HG03108 (cell line): ENCODE data around the gene TMEM163.
"Not testable (repeated sequence)": the region's sequence is repeated elsewhere in the genome, so short reads cannot be mapped to it uniquely, and the experiment has no call there.

Experiments
- ATAC-seq: cut with Tn5 transposase; IDR thresholded peaks from one replicate; pipeline ENCODE4 v1.9.1; 2021; ENCODE audit warnings: moderate library complexity; ENCODE audit not compliant: unreplicated experiment

The TMEM163 gene

GRCh38 chr2:134665727-134666506, 52.9 kb downstream of the TMEM163 start:
- no peak for ATAC-seq

GRCh38 chr2:134663451-134664450, 55.0 kb downstream of the TMEM163 start:
- no peak for ATAC-seq

DNA sequence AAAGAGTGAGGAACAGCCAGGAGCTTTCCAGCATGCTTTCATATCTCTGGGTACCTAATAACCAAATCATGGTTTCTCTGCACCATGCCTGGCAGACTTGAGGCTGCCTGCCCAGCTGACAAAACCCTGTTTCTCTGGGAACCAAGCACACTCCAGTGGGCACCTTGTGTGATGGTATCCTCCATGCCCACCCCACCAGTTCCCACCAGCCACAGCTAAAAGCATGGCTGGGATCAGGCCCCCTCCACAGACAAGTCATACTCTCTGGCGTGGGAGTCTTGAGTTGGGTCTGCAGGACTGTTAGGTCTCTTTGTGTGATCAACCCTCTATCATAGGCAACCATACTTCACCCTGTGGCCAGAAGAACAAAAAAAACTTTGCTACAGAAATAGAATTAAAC, 56.0 kb downstream of the TMEM163 start:
- no peak for ATAC-seq

GRCh38 chr2:134660626-134661402, 58.0 kb downstream of the TMEM163 start:
- no peak for ATAC-seq

DNA sequence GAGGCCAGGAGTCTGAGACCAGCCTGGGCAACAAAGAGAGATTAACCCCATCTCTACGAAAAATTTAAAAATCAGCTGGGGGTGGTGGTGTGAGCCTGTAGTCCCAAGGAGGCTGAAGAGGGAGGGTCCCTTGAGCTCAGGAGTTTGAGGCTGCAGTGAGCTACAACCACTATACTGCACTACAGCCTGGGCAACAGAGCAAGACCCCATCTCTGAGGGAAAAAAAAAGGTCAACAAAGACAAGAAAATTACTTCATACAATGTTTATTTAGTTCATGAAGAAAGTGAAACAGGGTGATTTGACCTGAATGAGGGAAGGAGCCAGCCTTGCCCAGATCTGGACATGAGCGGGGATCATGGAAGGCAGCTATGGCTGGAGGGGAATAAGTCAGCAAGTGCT, 59.1 kb downstream of the TMEM163 start:
- no peak for ATAC-seq

GRCh38 chr2:134657650-134658250, 61.0 kb downstream of the TMEM163 start:
- ATAC-seq, result no peak

- ATAC-seq, result not testable (repeated sequence)
Measured at GRCh38 chr2:134656391-134656790, 62.4 kb downstream of the TMEM163 start.

GRCh38 chr2:134648586-134648985, 70.2 kb downstream of the TMEM163 start:
- ATAC-seq, result no peak

DNA sequence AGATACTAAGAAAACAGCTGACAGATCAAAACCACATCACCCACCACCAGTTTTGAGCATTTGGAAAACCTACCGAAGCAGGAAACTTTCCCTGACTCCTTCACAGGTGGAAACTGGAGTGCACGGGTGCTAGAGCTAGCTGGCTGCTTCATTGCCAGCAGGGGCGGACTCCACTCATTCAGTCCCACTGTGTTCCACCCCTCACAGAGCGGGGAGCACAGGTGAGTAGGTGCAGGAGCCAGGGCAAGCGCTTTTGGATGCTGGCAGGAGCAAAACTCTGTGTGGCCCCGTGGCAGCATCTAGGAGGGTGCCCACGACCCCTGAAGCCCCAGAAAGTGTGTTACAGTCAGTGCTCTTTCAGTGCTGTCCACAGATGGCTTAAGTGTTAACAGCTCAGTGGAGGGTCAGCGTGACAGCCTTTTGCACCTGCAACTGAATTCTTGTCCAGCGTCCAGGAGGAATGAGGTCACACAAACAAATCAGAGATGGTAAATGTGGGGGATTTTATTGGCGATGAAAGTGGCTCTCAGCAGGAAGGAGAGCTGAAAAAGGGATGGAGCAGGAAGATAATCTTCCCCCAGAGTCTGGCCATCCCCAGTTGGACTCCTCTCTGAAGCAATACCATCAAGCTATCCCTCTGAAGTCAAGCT, 71.1 kb downstream of the TMEM163 start:
- no peak for ATAC-seq

DNA sequence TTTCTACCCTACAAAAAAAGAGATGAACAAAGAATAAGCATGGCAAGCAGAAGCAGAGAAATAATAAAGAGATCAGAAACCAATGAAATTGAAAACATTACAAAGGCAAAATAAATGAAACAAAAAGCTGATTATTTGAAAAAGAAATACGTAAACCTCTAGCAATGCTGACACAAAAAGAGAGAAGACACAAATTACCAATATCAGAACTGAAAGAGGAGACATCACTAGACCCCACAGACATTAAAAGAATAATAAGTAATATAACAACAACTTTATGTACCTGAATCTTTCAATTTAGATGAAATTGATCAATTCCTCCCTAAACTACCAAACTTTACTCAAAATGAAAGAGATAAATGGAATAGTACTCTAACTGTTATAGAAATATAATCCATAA, 75.9 kb downstream of the TMEM163 start:
- no peak for ATAC-seq

GRCh38 chr2:134640494-134640893, 78.3 kb downstream of the TMEM163 start:
- ATAC-seq, result no peak

DNA sequence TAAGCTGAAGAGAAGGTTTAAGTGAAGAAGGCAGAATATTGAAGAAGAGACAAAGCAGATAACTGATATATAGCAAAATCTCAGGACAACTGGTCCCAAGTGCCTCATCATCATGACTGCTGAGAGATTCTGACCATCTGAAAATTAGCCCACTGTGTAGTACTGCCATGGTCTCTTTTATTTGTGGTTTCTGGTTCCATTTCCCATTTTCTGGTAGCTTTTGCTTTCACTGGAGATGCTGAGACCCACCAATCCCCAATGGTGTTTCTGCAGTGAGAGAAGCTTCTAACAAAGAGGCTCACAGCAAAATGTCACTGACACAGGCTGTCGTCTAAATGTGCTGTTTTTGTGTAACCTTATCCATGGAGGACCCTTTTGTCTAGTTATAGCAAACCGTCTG, 79.5 kb downstream of the TMEM163 start:
- ATAC-seq, result no peak

- no peak for ATAC-seq
Measured at GRCh38 chr2:134636714-134637113, 82.1 kb downstream of the TMEM163 start.

DNA sequence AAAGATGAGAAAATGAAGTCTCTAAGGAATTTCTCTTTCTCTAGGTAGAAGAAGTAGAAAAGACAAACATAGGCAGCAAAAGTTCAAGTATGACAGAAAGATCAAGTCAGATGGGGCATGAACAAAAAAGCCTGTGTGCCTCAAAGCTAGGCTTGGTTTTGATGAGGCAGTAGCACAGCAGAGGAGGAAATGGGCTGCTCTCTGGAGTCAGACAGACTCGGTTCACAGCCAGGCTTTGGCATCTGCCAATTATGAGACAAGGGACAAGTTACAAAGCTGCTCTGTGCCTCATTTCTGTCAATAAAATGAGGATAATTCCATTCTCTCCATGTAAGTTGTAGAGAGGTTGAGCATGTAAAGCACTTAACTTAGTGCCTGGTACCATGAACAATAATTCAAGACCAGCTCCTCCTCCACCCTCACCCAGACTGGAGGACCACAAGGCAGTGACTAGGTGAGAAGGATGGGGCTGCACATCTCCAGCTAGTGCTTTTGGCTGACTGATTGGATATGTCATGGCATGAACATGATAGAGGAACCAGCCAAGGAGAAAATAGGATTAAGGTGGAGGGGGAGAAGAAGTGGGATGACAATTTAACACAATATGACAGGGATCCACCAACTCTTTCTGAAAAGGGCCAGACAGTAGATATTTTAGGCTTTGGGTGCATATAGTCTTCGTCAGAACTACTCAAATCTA, 84.6 kb downstream of the TMEM163 start:
- no peak for ATAC-seq

DNA sequence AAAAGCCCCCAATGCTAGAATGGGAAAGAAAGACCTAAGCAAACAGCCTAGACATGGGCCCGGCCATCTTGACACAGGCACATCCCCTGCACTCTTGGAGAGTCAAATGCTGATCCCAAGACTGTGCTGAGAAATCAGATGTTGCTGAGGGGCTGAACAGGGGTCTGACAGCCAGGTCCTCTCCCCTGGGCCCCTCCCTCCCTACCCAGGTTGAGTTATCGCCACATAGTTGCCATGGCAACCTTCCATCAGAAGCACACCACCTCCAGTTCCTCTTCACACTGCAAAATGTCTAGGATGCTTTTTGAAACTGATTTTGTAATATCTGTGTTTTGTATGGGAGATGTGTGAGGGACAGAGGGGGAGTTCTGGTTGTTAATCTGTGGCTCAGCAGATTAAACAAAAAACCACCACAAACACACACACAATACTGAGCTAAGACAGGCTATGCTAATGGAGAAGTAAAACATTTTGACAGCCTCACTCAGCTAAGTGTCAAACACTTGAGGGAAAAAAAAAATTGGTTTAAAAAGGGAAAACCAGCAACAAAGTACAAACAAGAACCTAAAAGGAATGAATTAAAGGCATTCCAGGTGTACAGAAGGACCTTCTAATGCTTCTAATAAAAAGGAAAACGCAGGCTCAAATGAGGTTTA, 88.2 kb downstream of the TMEM163 start:
- no peak for ATAC-seq

GRCh38 chr2:134628453-134628852, 90.3 kb downstream of the TMEM163 start:
- no peak for ATAC-seq

DNA sequence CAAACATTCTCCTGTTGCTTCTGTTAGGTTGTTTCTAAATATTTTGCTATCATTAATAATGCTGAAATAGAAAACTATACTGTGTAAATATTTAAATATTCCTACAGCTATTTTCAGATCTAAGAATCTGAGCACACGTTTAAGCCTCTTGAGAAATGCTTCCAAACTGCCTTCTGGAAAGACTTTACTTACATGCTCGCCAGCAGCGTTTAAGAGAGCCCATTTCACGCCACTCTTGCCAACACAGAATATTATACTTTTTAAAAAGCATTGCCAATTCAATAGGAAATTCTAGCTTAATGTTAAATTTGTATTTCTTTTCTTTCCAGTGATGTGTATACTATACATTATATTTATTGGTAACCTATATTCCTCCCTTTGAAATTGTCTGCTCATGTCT, 92.0 kb downstream of the TMEM163 start:
- no peak for ATAC-seq

DNA sequence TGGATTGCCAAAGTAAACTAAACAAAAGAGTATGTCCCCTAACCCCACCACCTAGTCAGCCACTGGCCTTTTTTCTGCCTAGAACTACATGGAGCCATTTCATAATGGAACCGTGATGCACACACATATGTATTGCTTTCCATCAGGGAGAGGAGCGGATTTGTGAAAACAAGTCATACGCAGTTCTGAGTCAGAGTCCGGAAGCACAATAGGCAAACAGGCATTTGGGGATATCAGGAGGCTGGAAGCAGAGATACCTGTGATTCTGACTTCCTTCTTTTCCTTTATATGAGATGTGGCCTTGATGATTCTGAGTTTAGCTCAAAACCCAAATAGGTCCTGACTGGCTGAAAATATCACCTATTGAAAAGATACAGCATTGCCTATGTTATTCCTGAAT, 93.5 kb downstream of the TMEM163 start:
- ATAC-seq, result no peak

GRCh38 chr2:134623796-134624195, 95.0 kb downstream of the TMEM163 start:
- peak; percentile 86 for ATAC-seq
